OCI-M2 (cell line): ENCODE measurements around the gene PSMG4.

Experiments
- DNase-seq: peaks from one replicate; lab custom pipeline; 2025; ENCODE audit not compliant: unreplicated experiment; lab: John Stamatoyannopoulos, UW

The PSMG4 gene, protein sequence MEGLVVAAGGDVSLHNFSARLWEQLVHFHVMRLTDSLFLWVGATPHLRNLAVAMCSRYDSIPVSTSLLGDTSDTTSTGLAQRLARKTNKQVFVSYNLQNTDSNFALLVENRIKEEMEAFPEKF

DNA sequence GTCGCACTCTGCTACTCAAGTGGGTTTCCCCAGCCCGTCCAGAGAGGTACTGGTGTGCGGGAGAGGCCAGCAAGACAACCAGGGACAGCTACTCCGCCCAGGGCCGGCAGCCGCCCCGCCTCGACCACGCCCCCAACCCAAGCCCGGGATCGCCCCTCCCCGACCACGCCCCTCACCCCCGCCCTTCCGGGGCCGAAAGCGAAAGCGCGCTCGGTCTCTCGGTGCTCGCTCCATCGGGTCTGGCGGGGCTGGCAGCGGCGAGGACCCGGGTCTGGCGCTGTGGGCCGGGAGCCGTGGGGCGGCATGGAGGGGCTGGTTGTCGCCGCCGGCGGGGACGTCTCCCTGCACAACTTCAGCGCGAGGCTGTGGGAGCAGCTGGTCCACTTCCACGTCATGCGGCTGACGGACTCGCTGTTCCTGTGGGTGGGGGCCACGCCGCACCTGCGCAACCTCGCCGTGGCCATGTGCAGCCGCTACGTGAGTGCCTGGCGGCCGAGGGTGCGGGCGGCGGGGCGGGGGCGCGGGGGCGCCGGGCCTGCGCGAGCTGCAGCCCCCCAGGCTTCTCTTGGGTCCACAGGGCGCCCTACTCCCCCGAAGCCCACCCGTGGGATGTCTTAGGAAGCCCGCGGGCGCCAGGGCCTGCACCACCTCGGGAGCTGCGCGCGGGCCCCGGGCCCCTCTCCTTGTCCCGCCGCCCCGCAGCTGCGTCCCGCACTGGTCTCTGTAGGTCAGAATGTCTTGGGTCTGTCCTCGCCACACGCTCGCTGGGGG lies at the start of gene PSMG4:
PSMG4 (plus strand) TSS at position 228 of the 771 bp plus-strand sequence; CDS start at position 304, 76 bp downstream.
- peak; percentile 36 for DNase-seq

DNA sequence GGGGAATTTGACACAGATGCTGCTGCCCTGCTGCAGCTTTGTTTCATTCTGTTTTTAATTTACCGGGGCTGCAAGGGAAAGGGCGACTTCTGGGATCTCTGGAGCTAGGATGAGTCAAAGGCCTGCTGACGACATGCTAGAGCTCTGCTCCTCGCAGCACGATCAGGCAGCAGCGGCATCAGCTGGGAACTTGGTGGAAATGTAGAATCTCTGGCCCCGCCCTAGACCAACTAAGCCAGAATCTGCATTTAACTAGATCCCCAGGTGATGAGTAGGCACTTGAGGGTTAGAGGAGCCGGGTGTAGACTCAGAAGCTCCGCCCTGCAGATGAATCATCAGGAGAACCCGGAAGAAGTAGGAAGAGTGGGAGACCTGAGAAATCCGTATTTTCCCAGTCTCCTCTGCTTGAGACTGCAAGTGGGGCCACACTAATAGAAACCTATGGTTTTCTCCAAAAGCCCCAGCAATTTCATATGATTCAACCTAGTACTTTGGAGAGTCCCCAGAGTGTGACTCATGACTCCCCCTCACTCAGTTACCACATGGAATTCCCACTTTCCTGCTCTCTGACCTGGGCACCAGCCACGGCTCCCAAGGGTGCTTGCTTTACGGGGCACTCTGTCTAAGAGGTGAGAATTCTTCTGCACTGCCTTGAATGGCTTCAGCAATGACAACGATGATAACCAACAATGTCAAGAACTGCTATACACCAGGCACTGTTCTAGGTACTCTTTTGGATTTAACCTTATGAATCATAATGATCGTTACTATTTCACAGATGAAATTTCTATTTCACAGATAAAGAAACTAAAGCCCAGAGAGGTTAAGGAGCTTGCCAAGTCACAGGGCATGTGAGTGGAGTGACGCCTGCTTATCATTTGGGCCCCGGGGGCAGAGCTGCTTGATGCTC lies 49.4 kb upstream of the PSMG4 start:
- DNase-seq: no peak

DNA sequence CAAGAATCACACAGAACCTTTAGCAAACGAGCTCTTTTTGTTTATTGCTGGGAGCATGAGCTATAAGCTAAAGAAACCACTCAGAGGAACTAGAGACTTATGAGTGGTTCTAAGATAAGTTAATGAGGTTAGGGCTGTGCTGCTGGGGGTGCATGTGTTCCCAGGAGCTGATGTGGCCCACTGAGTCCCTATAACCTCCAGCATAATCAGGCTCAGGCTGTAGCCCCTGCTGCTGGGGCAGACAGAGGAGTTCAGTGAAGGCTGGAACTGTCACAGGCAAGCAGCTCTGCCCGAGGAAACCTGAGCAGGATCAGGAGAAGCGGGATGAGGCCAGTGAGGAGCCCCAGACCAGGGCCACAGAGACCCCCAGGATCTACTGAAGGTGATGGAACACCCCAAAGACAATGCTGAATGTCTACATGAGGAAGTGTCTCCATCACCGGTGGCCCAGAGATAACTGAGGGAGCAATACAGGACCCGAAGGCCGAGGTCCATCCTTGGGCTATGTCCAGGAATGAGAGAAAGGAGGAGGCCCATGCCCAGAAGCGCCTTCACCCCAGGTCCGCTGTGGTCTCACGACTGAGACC lies 48.6 kb upstream of the PSMG4 start:
- DNase-seq: no peak

DNA sequence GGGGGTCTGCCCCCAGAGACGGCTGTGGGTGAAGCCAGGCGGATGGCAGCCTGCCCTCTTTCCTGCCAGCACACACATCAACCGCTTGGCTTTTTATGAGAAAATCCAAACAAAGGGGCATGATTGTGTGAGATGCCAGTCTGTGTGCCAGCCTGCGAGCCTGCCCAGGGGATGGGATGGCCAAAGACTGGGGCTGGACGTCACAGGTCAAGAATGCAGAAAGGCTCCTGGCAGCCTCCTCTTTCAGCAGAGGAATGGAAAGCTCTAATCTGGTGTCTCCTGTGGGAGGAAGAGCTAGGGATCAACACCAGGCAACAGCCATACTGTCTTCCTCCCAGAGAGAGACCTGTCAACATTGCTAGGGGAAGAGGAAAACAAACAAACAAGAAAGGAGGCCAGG lies 47.1 kb upstream of the PSMG4 start:
- DNase-seq: no peak

DNA sequence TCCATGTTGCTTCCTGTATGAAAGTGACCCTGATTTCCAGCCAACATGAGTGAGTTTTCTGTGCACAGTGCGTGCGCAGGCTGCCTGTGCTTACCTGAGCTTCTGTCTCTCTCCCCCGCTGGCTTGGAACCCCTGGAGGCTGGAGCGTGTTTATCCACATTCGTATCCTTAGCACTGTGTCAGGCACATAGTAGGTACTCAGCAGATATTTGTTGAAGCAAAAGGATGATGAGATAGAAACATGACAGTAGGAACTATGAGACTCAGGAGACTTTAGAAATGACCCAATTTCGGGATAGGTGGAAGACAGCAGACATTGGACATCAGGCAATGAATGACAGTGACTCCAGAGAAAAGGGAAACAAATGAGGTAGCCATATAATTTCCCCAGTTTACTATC lies 46.5 kb upstream of the PSMG4 start:
- DNase-seq: no peak

DNA sequence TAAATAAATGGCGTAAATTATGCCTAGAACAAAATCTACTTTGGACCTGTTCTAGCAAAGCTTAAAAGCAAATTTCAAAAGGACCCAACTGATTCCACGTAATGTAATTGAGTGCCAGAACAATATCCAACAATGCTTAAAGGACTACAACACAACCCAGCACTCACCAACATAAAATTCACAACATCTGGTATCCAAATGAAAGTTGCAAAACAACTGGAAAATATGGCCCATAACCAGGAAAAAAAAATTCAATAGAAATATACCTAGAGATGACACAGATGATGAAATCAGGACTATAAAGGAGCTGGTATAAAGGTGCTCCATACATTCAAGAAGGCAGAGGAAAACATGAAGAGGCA lies 45.4 kb upstream of the PSMG4 start:
- DNase-seq: no peak

DNA sequence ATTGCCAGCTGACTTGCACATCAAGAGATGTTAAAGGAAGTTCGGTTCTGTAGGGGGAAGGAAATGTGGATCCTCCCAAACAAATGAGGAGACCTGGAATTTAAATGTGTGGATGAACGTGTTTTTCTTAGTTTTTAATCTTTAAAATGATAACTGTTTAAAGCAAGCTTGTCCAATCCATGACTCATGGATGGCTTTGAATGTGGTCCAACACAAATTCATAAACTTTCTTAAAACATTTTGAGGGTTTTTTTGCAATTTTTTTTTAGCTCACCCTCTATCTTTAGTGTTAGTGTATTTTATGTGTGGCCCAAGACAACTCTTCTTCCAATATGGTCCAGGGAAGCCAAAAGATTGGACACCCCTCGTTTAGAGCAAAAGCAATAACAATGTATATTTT lies 43.8 kb upstream of the PSMG4 start:
- no peak for DNase-seq

DNA sequence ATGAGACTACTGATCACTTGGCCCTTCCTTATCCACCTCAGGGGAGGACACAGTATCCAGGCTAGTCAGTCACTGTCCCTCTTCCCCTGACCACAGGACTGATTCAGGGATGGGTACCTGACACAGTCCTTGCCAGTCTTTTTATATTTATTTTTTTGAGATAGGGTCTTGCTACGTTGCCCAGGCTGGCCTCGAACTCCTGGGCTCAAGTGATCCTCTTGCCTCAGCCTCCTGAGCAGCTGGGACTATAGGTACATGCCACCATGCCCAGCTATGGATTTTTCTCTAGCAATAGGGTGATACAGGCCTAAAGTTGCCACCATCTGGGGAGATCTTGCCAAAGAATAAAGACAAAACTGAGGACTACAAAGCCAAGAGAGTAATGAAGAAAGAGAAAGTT lies 41.5 kb upstream of the PSMG4 start:
- DNase-seq: no peak

DNA sequence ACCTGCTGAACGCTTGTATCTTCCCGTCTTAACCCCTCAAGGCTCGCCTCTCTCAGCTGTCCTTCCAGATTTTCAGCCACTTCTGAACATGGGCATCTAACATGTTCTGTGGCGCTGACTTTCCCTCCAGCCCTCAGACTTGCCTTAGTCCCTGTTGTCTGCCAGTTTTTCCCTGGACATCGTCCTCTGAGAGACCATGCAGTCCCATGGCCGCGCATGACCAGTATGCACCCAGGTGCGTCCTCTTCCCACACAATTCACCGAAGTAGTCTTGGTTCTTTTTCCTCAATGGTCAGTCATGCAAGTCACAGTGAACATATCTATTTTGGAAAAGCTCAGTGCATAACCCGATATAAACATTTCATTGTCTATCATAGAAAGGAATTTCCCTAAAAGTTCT lies 40.5 kb upstream of the PSMG4 start:
- DNase-seq: no peak

DNA sequence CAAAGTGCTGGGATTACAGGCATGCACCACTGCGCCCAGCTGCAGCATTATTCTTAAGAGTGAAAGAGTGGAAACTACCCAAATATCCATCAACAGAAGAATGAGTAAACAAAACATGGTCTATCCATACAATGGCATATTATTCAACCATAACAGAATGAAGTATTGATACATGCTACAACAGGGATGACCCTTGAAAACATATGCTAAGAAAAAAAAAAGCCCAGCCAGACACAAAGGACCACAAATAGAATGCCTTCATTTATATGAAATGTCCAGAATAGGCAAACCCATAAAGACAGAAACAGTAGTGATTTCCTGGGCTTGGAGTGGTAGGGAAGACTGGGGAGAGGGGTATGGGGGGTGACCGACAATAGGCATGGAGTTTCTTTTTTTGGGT lies 38.4 kb upstream of the PSMG4 start:
- DNase-seq: no peak

DNA sequence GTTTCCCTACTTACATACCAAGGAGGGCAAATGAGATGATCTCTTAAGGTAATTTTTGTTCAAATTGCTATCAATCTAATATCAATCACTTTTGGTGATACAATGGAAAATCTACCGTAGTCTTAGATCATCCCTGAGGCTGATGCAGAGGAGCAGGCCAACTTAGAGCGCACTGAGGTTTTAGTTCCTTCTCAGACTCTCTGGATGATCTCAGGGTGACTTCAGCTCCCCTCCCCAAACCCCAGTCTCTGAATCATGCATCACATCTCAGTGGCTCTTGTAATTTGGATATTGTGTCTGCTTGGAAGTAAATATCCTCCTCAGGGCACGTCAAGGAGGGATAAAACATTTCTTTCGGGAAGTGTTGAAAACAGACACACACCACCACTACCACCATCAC lies 37.2 kb upstream of the PSMG4 start:
- DNase-seq: no peak

DNA sequence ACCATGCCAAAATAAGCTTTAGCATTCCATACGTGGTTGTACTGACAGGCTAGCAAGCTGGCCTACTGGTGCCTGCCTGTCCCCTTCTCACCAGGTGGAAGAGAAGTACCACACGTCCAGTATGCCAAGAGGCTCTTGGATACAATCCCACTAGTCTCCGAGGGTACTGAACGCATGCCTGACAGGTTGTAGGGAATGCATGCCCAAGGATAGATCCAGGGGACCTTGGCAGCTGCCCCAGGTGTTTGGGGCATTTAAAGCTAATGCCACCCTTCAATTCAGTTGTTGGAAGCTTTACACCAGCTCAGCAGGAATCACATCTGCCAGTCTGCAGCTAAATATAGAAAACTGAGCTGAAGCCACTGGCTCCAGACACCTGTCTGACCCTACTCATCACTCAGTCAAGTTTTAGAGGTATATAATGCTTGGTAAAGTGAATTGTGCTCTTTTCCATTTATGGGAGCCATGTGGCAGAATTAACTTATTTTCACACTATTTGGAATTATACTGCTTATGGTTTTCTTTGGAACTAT lies 36.2 kb upstream of the PSMG4 start:
- DNase-seq: no peak

DNA sequence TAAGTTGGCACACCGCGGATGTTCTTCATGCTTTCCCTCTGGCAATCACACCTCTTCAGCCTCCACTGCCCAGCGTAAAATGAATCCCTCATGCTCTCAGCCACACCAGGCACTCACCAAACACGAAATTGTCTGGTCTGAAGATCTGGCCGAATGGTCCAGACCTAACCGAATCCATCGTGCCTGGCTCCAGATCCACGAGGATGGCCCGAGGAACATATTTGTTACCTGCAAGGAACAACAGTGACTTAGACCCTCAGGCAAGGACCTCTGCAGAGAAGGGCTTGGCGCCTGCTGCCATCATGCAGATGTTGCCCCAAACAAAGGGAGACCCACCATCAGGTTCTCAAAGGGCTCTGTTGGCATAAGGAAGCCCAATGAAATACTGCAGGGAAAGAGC lies 32.7 kb upstream of the PSMG4 start:
- no peak for DNase-seq

DNA sequence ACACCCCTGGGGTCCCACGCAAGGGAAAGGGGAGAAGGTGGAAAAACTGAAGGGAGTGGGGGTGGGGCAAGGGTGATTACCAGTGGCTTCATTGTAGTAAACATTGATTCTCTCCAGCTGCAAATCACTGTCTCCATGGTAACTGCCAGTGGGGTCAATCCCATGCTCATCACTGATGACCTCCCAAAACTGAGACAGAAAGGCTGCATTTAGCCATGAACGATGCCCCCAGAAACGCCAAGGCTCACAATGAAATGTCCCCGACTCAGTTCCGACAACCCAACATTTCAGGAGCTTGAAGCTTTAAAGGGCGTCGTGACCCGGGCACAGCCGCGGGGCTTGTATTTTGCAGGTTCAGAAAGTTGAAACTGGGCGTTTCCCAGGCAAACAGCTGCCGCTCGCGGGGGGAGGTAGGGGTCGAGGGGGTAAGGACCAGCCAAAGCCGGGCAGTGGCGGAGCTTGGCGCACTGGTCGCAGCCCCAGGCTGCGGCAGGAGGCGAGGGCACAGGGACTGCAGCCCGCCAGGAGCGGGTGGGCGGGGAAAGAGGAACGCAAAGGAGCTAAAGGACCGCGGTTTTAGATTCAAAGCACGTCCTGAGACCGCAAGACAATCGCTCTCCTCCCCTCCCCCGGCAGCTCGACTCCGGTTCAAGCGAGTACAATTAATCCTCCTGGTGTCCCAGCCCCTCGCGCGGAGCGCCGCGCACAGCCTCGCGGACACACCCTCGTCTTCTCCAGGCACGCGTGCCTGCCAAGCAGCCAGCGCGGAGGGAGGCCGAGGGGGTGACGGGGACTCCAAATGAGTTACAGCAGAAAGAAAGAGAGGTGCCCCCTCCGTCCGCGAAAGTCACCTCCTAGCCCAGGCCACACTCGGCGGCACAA lies 32.0 kb upstream of the PSMG4 start:
- DNase-seq: no peak

DNA sequence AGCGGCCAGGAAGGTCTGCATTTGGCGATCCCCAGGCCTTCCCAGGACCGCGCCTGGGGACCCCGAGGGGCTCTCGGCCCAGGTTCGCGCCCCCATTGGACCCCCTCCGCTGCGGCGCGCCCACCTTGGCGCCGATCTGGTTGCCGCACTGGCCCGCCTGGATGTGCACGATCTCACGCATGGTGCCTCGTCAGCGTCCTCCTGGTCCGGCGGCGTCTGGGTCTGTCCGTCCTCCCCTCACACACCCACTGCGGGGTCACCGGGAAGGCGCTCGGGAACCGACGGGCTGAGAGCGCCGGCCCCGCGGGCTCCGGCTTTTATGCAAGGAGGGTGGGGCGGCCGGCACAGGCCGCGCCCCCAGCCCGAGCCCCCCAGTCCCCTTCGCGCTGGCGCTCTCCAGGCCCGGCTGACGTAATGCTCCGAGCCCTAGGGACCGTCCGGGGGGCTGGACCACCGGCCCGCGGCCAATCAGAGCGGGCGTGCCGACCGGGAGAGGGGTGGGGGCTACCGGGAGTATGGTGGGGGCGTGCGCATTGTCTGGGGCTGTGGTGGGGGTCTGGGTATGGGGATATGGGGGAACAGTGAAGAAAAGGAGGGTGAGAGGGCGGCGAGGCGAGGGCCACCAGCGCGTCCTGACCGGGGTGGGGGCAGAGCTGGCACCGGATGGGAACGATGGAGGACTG lies 31.2 kb upstream of the PSMG4 start, which contains the start of gene TUBB2B:
TUBB2B (minus strand) TSS at position 291 of the 683 bp plus-strand sequence; CDS start at position 181, 110 bp downstream.
- DNase-seq: peak; percentile 55

DNA sequence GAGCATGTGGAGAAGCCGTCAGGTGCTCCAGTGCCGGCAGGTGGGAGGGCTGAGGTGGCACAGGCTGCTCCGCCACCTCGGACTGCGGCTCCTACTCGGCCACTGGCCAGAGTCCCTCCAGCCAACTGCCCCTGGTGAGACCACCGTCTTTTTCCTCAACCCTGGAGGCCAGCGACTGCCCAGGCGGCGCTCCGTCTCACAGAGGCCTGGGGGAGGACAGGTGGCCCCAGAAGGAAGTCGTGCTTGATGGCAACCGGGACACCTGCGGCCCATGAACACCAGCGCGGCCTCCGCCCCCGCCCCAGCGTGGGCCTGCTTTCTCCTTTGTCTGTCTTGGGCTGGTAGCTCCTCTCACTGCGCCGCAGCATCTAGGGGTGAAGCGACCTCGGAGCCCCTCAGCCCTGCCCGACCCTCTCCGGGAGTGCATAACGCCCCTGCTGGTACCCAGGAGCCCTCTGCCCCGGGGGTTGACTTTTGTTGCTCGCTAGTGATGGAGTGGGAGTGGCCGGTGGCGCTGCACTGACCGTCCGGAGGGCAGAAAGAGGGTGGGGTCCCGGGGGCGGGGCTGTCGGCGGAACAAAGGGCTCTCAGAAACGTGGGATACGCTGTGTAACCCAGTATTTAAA lies 30.6 kb upstream of the PSMG4 start:
- DNase-seq: no peak

DNA sequence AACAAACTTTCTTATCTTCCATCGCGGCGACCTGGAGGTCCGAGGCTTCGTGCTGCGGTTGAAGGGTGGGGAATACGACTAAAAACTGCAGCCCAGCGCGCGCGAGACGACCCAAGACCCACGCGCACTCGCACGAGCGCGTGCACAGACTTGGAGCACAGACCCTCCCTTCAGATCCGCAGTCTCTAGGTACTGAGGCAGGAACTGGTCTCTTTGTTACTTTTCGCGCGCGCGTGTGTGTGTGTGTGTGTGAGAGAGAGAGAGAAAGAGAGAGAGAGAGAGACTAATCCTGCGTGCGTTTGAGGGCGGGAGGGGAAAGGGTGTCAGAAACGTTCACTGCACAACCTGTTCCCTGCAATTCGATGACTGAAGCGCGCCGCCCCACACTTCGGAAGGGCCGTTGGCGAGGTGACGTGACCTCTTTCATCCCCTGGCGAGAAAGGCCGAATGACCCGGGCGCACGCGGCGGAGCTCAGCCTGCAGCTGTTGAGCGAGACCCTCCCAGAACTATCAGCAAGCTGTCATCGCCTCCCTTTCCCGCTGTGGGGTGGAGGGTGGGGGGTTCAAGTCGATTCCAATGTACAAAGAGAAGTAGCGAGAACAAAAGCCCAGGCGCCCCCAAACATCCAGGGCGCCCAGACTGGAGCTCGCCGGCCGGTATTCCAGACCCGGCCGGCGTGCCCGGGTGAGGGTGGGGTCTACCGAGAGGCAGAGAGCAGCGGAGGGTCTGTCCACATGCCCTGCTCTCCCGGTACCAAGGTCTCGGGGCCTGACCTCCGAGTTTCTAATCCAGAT lies 29.8 kb upstream of the PSMG4 start:
- DNase-seq: no peak

DNA sequence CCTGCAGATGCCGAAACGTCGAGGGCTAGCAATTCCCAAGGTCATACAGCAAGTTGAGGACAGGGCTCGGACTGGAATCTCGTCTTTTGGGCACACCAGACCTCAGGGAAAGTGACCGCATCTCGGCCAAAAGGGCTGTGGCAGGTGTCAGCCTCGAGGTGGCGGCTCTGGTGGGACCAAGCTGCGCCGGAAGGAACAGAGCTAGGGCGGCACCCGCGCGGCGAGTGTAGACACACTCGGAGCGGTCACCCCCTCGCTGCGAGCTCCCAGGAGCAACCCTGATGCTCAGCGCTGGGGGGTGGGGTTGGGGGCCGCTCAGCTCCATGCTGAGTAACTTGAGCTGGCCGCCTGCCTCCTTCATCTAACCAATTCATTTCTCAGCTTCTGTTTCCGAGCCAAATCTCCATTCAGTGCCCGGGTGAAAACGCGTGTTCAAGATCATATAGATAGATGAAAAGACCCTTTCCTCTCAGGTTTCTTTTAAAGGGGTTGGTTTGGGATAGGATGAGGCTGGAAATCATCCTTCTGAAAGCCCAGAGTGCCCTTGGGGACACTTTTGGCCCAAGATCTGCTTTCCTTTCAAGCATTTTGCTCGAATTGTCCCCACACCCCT lies 29.1 kb upstream of the PSMG4 start:
- DNase-seq: no peak
